HEK293 (cell line): ENCODE results near the gene MED19.
A peak's percentile ranks its signal among the peaks of the same experiment; 100 is the strongest.

Experiments
- PRDM1 ChIP-seq: fragments of 450-650 bp; formaldehyde crosslinking; IDR thresholded peaks from 2 replicates; pipeline ENCODE4; 2016; ENCODE audit warnings: missing biosample characterization, missing genetic modification characterization
- TRIM28 ChIP-seq: IDR thresholded peaks from 2 replicates; pipeline ENCODE4 v1.6.1; 2011; ENCODE audit warnings: low read length, control low read depth, borderline replicate concordance
- WT1 ChIP-seq: fragments of 450-650 bp; formaldehyde crosslinking; IDR thresholded peaks from 2 replicates; pipeline ENCODE4 v1.5.1; 2016; ENCODE audit warnings: missing biosample characterization, missing genetic modification characterization
- ZBTB20 ChIP-seq: fragments of 450-650 bp; formaldehyde crosslinking; IDR thresholded peaks from 2 replicates; pipeline ENCODE4 v1.5.1; 2016; ENCODE audit warnings: missing biosample characterization, missing genetic modification characterization
- ZNF114 ChIP-seq: fragments of 450-650 bp; formaldehyde crosslinking; IDR thresholded peaks from 2 replicates; pipeline ENCODE4 v1.5.0; 2017; ENCODE audit warnings: missing biosample characterization, missing genetic modification characterization
- ZNF121 ChIP-seq: fragments of 450-650 bp; formaldehyde crosslinking; IDR thresholded peaks from 2 replicates; pipeline ENCODE4 v1.5.1; 2016; ENCODE audit warnings: missing biosample characterization, missing genetic modification characterization
- ZNF133 ChIP-seq: fragments of 450-650 bp; formaldehyde crosslinking; IDR thresholded peaks from 2 replicates; pipeline ENCODE4 v1.5.1; 2016; ENCODE audit warnings: missing biosample characterization, missing genetic modification characterization
- ZNF157 ChIP-seq: fragments of 450-650 bp; formaldehyde crosslinking; IDR thresholded peaks from 2 replicates; pipeline ENCODE4 v1.5.1; 2016; ENCODE audit warnings: missing biosample characterization, missing genetic modification characterization
- ZNF16 ChIP-seq: fragments of 450-650 bp; formaldehyde crosslinking; IDR thresholded peaks from 2 replicates; pipeline ENCODE4 v1.5.1; 2016; ENCODE audit warnings: low read depth, missing biosample characterization, missing genetic modification characterization
- ZNF214 ChIP-seq: fragments of 450-650 bp; formaldehyde crosslinking; IDR thresholded peaks from 2 replicates; pipeline ENCODE4 v1.5.1; 2017; ENCODE audit warnings: missing biosample characterization, mild to moderate bottlenecking, missing genetic modification characterization, borderline replicate concordance
- ZNF239 ChIP-seq: fragments of 450-650 bp; formaldehyde crosslinking; IDR thresholded peaks from 2 replicates; pipeline ENCODE4 v1.5.1; 2016; ENCODE audit warnings: missing biosample characterization, missing genetic modification characterization
- ZNF510 ChIP-seq: fragments of 450-650 bp; formaldehyde crosslinking; IDR thresholded peaks from 2 replicates; pipeline ENCODE4 v1.5.1; 2018; ENCODE audit warnings: mild to moderate bottlenecking, missing genetic modification characterization, missing biosample characterization; ENCODE audit not compliant: insufficient replicate concordance
- ZNF521 ChIP-seq: fragments of 450-650 bp; formaldehyde crosslinking; IDR thresholded peaks from 2 replicates; pipeline ENCODE4 v1.5.1; 2017; ENCODE audit warnings: missing biosample characterization, mild to moderate bottlenecking, missing genetic modification characterization
- ZNF776 ChIP-seq: fragments of 450-650 bp; formaldehyde crosslinking; IDR thresholded peaks from 2 replicates; pipeline ENCODE4 v1.5.0; 2017; ENCODE audit warnings: missing biosample characterization, missing genetic modification characterization, borderline replicate concordance
- ZSCAN23 ChIP-seq: fragments of 450-650 bp; formaldehyde crosslinking; IDR thresholded peaks from 2 replicates; pipeline ENCODE4 v1.5.1; 2016; ENCODE audit warnings: missing biosample characterization, missing genetic modification characterization
- TF ChIP-seq, protein P1 (sequence below): fragments of 450-650 bp; formaldehyde crosslinking; IDR thresholded peaks from 2 replicates; pipeline ENCODE4 v1.5.1; 2016; ENCODE audit warnings: missing biosample characterization, missing genetic modification characterization, borderline replicate concordance
- TF ChIP-seq, protein P2 (sequence below): fragments of 450-650 bp; formaldehyde crosslinking; conservative IDR thresholded peaks from 2 replicates; pipeline ENCODE4 v1.5.1; 2016; ENCODE audit warnings: low read depth, missing biosample characterization, missing genetic modification characterization
- TF ChIP-seq, protein P3 (sequence below): IDR thresholded peaks from 2 replicates; pipeline ENCODE4 v1.6.1; 2011; ENCODE audit warnings: mild to moderate bottlenecking, low read depth, low read length, borderline replicate concordance
- TF ChIP-seq, protein P4 (sequence below): fragments of 450-650 bp; formaldehyde crosslinking; IDR thresholded peaks from 2 replicates; pipeline ENCODE4 v1.5.1; 2016; ENCODE audit warnings: missing biosample characterization, missing genetic modification characterization
- TF ChIP-seq, protein P5 (sequence below): fragments of 450-650 bp; formaldehyde crosslinking; IDR thresholded peaks from 2 replicates; pipeline ENCODE4 v1.5.1; 2017; ENCODE audit warnings: missing biosample characterization, missing genetic modification characterization
- TF ChIP-seq, protein P6 (sequence below): fragments of 450-650 bp; IDR thresholded peaks from 2 replicates; pipeline ENCODE4 v1.5.1; 2018; ENCODE audit warnings: missing biosample characterization, mild to moderate bottlenecking, missing genetic modification characterization
- TF ChIP-seq, protein P7 (sequence below): fragments of 450-650 bp; formaldehyde crosslinking; IDR thresholded peaks from 2 replicates; pipeline ENCODE4; 2016; ENCODE audit warnings: missing biosample characterization, missing genetic modification characterization

The MED19 gene

DNA sequence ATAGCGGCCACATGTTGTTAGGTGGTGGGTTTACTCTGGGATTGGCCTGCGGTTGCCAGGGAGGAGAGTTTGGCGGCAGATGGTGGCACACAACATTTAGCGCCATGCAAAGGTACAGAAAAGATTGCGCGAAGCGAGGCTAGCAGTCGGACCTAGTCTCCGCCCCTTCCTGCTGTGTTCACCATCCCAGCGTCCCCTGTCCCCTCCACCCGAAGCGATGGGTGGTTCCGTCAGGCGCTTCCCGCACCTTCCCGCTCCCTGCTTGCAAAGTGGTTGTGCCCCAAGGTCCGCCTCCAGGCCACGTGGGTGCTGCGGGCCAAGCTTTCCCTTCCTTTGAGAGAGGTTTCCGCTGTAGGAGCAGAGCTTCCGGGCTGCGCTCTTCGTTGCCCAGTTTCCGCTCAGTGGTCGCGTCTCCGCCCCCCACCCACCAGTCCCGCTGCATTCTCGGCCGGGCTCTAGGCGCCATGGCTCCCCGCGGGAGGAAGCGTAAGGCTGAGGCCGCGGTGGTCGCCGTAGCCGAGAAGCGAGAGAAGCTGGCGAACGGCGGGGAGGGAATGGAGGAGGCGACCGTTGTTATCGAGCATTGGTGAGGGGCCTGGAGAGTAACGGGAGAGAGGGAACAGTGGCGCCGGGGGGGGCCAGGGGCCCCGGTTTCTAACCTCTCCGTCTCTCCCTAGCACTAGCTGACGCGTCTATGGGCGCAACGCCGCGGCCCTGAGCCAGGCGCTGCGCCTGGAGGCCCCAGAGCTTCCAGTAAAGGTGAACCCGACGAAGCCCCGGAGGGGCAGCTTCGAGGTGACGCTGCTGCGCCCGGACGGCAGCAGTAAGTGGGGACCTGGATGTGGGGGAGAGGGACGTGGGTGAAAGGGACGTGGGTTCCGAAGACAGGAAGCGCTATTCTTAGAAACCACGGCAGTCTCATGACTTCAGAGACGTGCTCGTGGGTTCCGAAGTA is 29.4 kb upstream of the MED19 start, which contains the start of gene SELENOH (continued):
- TF ChIP-seq TRIM28 (peak; percentile 88; the same call in 1 of the 2 replicates), ZNF114 (no peak), ZNF510 (tag by site-specific recombination) (no peak), ZNF239 (tag by site-specific recombination) (no peak; the same call in 1 of the 2 replicates), WT1 (tag by site-specific recombination) (no peak), ZNF121 (tag by site-specific recombination) (peak; percentile 97), ZSCAN23 (peak; percentile 76; the same call in 1 of the 2 replicates), ZNF521 (tag by site-specific recombination) (no peak), ZNF157 (tag by site-specific recombination) (no peak), ZNF133 (tag by site-specific recombination) (no peak), PRDM1 (tag by site-specific recombination) (no peak), ZBTB20 (tag by site-specific recombination) (peak; percentile 64; the same call in 1 of the 2 replicates), ZNF16 (no peak), ZNF214 (no peak), ZNF776 (tag by site-specific recombination) (no peak)
- TF ChIP-seq, protein P1, sequence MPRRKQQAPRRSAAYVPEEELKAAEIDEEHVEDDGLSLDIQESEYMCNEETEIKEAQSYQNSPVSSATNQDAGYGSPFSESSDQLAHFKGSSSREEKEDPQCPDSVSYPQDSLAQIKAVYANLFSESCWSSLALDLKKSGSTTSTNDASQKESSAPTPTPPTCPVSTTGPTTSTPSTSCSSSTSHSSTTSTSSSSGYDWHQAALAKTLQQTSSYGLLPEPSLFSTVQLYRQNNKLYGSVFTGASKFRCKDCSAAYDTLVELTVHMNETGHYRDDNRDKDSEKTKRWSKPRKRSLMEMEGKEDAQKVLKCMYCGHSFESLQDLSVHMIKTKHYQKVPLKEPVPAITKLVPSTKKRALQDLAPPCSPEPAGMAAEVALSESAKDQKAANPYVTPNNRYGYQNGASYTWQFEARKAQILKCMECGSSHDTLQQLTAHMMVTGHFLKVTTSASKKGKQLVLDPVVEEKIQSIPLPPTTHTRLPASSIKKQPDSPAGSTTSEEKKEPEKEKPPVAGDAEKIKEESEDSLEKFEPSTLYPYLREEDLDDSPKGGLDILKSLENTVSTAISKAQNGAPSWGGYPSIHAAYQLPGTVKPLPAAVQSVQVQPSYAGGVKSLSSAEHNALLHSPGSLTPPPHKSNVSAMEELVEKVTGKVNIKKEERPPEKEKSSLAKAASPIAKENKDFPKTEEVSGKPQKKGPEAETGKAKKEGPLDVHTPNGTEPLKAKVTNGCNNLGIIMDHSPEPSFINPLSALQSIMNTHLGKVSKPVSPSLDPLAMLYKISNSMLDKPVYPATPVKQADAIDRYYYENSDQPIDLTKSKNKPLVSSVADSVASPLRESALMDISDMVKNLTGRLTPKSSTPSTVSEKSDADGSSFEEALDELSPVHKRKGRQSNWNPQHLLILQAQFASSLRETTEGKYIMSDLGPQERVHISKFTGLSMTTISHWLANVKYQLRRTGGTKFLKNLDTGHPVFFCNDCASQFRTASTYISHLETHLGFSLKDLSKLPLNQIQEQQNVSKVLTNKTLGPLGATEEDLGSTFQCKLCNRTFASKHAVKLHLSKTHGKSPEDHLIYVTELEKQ = no peak
- TF ChIP-seq, protein P2, sequence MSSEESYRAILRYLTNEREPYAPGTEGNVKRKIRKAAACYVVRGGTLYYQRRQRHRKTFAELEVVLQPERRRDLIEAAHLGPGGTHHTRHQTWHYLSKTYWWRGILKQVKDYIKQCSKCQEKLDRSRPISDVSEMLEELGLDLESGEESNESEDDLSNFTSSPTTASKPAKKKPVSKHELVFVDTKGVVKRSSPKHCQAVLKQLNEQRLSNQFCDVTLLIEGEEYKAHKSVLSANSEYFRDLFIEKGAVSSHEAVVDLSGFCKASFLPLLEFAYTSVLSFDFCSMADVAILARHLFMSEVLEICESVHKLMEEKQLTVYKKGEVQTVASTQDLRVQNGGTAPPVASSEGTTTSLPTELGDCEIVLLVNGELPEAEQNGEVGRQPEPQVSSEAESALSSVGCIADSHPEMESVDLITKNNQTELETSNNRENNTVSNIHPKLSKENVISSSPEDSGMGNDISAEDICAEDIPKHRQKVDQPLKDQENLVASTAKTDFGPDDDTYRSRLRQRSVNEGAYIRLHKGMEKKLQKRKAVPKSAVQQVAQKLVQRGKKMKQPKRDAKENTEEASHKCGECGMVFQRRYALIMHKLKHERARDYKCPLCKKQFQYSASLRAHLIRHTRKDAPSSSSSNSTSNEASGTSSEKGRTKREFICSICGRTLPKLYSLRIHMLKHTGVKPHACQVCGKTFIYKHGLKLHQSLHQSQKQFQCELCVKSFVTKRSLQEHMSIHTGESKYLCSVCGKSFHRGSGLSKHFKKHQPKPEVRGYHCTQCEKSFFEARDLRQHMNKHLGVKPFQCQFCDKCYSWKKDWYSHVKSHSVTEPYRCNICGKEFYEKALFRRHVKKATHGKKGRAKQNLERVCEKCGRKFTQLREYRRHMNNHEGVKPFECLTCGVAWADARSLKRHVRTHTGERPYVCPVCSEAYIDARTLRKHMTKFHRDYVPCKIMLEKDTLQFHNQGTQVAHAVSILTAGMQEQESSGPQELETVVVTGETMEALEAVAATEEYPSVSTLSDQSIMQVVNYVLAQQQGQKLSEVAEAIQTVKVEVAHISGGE (tag by site-specific recombination) = peak; percentile 99
- TF ChIP-seq, protein P3, sequence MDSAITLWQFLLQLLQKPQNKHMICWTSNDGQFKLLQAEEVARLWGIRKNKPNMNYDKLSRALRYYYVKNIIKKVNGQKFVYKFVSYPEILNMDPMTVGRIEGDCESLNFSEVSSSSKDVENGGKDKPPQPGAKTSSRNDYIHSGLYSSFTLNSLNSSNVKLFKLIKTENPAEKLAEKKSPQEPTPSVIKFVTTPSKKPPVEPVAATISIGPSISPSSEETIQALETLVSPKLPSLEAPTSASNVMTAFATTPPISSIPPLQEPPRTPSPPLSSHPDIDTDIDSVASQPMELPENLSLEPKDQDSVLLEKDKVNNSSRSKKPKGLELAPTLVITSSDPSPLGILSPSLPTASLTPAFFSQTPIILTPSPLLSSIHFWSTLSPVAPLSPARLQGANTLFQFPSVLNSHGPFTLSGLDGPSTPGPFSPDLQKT = no peak; the same call in 1 of the 2 replicates
- TF ChIP-seq, protein P4, sequence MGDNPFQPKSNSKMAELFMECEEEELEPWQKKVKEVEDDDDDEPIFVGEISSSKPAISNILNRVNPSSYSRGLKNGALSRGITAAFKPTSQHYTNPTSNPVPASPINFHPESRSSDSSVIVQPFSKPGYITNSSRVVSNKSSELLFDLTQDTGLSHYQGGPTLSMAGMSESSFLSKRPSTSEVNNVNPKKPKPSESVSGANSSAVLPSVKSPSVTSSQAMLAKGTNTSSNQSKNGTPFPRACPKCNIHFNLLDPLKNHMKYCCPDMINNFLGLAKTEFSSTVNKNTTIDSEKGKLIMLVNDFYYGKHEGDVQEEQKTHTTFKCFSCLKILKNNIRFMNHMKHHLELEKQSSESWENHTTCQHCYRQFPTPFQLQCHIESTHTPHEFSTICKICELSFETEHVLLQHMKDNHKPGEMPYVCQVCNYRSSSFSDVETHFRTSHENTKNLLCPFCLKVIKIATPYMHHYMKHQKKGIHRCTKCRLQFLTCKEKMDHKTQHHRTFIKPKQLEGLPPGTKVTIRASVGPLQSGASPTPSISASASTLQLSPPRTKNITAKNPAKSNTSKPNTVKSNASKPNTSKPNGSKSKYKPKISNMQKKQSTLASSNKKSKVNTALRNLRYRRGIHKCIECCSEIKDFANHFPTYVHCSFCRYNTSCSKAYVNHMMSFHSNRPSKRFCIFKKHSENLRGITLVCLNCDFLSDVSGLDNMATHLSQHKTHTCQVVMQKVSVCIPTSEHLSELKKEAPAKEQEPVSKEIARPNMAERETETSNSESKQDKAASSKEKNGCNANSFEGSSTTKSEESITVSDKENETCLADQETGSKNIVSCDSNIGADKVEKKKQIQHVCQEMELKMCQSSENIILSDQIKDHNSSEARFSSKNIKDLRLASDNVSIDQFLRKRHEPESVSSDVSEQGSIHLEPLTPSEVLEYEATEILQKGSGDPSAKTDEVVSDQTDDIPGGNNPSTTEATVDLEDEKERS = no peak
- TF ChIP-seq, protein P5, sequence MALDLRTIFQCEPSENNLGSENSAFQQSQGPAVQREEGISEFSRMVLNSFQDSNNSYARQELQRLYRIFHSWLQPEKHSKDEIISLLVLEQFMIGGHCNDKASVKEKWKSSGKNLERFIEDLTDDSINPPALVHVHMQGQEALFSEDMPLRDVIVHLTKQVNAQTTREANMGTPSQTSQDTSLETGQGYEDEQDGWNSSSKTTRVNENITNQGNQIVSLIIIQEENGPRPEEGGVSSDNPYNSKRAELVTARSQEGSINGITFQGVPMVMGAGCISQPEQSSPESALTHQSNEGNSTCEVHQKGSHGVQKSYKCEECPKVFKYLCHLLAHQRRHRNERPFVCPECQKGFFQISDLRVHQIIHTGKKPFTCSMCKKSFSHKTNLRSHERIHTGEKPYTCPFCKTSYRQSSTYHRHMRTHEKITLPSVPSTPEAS (tag by site-specific recombination) = peak; percentile 46; the same call in 1 of the 2 replicates
- TF ChIP-seq, protein P6, sequence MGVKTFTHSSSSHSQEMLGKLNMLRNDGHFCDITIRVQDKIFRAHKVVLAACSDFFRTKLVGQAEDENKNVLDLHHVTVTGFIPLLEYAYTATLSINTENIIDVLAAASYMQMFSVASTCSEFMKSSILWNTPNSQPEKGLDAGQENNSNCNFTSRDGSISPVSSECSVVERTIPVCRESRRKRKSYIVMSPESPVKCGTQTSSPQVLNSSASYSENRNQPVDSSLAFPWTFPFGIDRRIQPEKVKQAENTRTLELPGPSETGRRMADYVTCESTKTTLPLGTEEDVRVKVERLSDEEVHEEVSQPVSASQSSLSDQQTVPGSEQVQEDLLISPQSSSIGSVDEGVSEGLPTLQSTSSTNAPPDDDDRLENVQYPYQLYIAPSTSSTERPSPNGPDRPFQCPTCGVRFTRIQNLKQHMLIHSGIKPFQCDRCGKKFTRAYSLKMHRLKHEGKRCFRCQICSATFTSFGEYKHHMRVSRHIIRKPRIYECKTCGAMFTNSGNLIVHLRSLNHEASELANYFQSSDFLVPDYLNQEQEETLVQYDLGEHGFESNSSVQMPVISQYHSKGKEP = 0 out of 2 replicates have a peak, but pooled peaks have one; percentile 53
- TF ChIP-seq, protein P7, sequence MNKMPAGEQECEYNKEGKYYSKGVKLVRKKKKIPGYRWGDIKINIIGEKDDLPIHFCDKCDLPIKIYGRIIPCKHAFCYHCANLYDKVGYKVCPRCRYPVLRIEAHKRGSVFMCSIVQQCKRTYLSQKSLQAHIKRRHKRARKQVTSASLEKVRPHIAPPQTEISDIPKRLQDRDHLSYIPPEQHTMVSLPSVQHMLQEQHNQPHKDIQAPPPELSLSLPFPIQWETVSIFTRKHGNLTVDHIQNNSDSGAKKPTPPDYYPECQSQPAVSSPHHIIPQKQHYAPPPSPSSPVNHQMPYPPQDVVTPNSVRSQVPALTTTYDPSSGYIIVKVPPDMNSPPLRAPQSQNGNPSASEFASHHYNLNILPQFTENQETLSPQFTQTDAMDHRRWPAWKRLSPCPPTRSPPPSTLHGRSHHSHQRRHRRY (tag by site-specific recombination) = 0 out of 2 replicates have a peak, but pooled peaks have one; percentile 20
